Transverse colon (tissue), 4 donors: Measurements from ENCODE around the gene DMD. TPM values are rescaled to one million over a fixed set of nuclear protein-coding genes. Genes with fewer than 3 reads are reported as not detected.

Source experiments
- DNase-seq: peaks from one replicate; pipeline ENCODE4 v3.0.0-alpha.2; 2019
- H3K27ac ChIP-seq, 4 donors: fragments of 200-600 bp; sonication (generic); 2 replicates each; pipeline ENCODE4 v1.5.1; 2016 to 2018; ENCODE audit warnings: inconsistent platforms in 4 of 4
- H3K27me3 ChIP-seq: fragments of 200-600 bp; sonication (generic); 2 replicates; pipeline ENCODE4 v1.5.1; 2017; ENCODE audit warnings: inconsistent platforms
- H3K36me3 ChIP-seq, 4 donors: fragments of 200-600 bp; sonication (generic); 2 replicates each; pipeline ENCODE4 v1.5.1; 2017 to 2019; ENCODE audit warnings: inconsistent platforms in 4 of 4
- H3K4me1 ChIP-seq, 4 donors: fragments of 200-600 bp; sonication (generic); 2 replicates each; pipeline ENCODE4 v1.5.1; 2017 to 2020; ENCODE audit warnings: inconsistent platforms in 4 of 4
- H3K4me3 ChIP-seq, 4 donors: fragments of 200-600 bp; sonication (generic); 1 replicate in 1 of 4; 2 replicates in 3 of 4; pipeline versions ENCODE4 v1.5.1 to v1.6.1; 2017 to 2019; ENCODE audit warnings: inconsistent platforms in 4 of 4
- H3K9me3 ChIP-seq, 2 donors: fragments of 200-600 bp; sonication (generic); 2 replicates each; pipeline ENCODE4 v1.5.1; 2017 to 2019; ENCODE audit warnings: inconsistent platforms in 2 of 2
- EP300 ChIP-seq: sonication (generic); formaldehyde crosslinking; IDR thresholded peaks from one replicate; pipeline ENCODE4 v1.6.1; 2017; ENCODE audit warnings: antibody characterized with exemption, low read depth
- POLR2A ChIP-seq: fragments of 450-650 bp; IDR thresholded peaks from one replicate; pipeline ENCODE4 v1.6.1; 2016; ENCODE audit warnings: antibody characterized with exemption, mild to moderate bottlenecking, moderate library complexity
- POLR2AphosphoS5 ChIP-seq, 3 donors: sonication (generic); formaldehyde crosslinking; IDR thresholded peaks; one replicate each; pipeline ENCODE4 v1.6.1; 2016; ENCODE audit warnings: antibody characterized with exemption in 3 of 3
- WGBS, 2 donors: methylation state at CpG; one replicate each; pipeline ENCODE4 v1.1.5; 2018; ENCODE audit warnings: low coverage in 1 of 2; 5-methylcytosine and 5-hydroxymethylcytosine counted together
- in situ Hi-C, 4 donors: fragments of 200-750 bp; cut with MboI; loops; one replicate each; pipeline versions ENCODE4 v1.15.0 to v1.15.1; 2017; ENCODE audit warnings: low sequenced_read_pairs in 3 of 4, low pct_ligation_motif_present in 1 of 4, low pct_unique_long_range_greater_than_20kb in 1 of 4
- intact Hi-C: fragments of 100-400 bp; cut with DNase I; formaldehyde crosslinking; loops from one replicate; pipeline ENCODE4 v1.15.1; 2023; ENCODE audit warnings: low total_unique reads
- total RNA-seq, 4 donors: library from RNA; depleted of rRNA; stranded (reverse); fragments of >200 nt; gene quantifications; one replicate each; pipeline ENCODE4 v1.1.0, GENCODE V29; 2016
- TF ChIP-seq, protein P1 (sequence below), 5 experiments: fragments of 200-600 bp in 3 of 5; fragments of 450-650 bp in 2 of 5; sonication (generic) in 3 of 5; IDR thresholded peaks; 1 replicate in 2 of 5; 2 replicates in 3 of 5; pipeline ENCODE4 v1.5.1; 2016 to 2017; ENCODE audit warnings: antibody characterized with exemption in 5 of 5, inconsistent platforms in 3 of 5, mild to moderate bottlenecking in 2 of 5, moderate library complexity in 1 of 5

The DMD gene
- total RNA-seq, 4 donors from 2014 or later, result 20.9 to 44.6 (median 32.5) TPM

DNA sequence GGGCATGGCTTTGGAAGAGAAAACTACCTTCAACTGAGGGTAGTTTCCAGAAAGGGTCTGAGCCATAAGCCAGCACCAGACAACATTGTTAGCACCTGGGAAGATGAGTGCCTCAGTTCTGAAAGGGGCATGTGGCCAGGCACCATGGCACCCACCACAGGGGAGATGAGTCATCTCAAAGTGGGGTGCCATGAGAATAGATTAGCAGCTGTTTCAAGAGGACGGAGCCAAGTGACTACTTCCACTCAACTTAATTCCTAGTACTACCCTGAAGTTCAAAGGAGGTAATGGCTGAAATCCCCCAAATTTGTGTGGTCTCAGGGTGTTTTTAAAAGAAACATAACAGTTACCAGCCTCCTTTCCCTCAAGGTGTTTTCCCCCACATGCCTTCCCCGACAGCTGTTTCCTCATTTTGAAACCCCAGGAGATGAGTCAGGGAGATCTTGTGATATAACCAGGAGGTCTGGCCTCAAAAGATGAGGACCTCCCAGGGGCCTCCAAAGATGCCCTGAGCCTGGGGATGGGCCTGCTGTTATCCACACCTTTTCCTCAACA is 2111.7 kb downstream of the DMD start:
- Histone ChIP-seq H3K27me3 (no peaks in the 10 kb centered on the region), H3K9me3 (no peaks in the 10 kb centered on the region), H3K4me3 (no peak overlapping the region), H3K4me1 (no peaks in the 10 kb centered on the region), H3K36me3 (no peaks in the 10 kb centered on the region), H3K27ac (no peak overlapping the region)
- intact Hi-C loops, result no loop called here
- in situ Hi-C loops, result no loop called here
- no peak for DNase-seq
- TF ChIP-seq POLR2A, result no peak
- no peak for TF ChIP-seq EP300
- TF ChIP-seq, protein P1, sequence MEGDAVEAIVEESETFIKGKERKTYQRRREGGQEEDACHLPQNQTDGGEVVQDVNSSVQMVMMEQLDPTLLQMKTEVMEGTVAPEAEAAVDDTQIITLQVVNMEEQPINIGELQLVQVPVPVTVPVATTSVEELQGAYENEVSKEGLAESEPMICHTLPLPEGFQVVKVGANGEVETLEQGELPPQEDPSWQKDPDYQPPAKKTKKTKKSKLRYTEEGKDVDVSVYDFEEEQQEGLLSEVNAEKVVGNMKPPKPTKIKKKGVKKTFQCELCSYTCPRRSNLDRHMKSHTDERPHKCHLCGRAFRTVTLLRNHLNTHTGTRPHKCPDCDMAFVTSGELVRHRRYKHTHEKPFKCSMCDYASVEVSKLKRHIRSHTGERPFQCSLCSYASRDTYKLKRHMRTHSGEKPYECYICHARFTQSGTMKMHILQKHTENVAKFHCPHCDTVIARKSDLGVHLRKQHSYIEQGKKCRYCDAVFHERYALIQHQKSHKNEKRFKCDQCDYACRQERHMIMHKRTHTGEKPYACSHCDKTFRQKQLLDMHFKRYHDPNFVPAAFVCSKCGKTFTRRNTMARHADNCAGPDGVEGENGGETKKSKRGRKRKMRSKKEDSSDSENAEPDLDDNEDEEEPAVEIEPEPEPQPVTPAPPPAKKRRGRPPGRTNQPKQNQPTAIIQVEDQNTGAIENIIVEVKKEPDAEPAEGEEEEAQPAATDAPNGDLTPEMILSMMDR (IDR thresholded peaks at IDR 0.05), result no peak
- no peak for TF ChIP-seq POLR2AphosphoS5 (IDR thresholded peaks at IDR 0.05)
- 57% methylated on average over 2 of the region's 2 CpGs; no CpG with 5 or more reads in 1 of the 2 donors for WGBS, 2 donors

DNA sequence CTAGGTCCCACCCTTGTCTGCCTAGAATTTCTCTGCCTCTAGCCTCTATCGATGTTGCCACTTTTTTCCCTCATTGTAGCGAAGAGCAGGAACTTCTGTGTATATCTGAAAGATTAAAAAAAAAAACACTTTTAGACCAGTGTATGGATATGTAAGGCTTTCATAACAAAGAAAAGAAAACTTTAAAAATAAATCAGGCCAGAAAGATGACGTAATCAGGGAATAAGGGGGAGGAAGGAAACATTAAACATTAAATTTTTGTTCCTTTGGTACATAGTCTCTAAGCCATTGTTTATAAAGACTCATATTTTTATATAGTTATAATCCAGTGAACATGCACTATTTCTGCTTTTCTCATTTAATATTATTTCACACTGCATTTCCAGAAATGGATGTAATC is 2113.3 kb downstream of the DMD start:
- 20 to 71% methylated on average over 1 to 3 of the region's 3 CpGs for WGBS, 2 donors

DNA sequence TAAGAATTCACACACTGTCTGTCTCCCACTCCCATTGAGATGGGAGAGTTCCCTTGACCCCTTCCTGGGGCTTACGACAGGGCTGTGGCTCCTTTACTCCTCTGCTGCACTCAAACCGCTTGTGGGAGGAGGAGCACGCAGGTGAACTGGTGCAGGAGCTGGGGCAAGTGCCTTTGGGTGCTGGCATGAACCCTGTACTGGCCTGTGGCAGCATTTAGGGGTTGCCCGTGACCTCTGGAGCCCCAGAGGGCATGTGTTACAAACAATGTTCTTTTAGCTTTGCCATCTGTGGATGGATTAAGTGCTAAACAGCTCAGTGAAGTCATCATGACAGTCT is 2117.7 kb downstream of the DMD start:
- in situ Hi-C loops, result no loop called here
- intact Hi-C loops, result no loop called here
- Histone ChIP-seq H3K4me1 (no peaks in the 10 kb centered on the region), H3K27me3 (no peaks in the 10 kb centered on the region), H3K9me3 (no peaks in the 10 kb centered on the region), H3K4me3 (no peak overlapping the region), H3K36me3 (no peaks in the 10 kb centered on the region), H3K27ac (no peak overlapping the region)
- no peak for DNase-seq
- TF ChIP-seq, protein P1 (IDR thresholded peaks at IDR 0.05), result no peak
- TF ChIP-seq EP300, result no peak
- TF ChIP-seq POLR2A, result no peak
- no peak for TF ChIP-seq POLR2AphosphoS5 (IDR thresholded peaks at IDR 0.05)
- WGBS, 2 donors, result 78% methylated on average over 4 of the region's 4 CpGs; no CpG with 5 or more reads in 1 of the 2 donors

More for the DNA sequence above, 2113.3 kb downstream of the DMD start:
- intact Hi-C loops (no loop called here), in situ Hi-C loops (no loop called here)
- Histone ChIP-seq H3K4me3 (no peak overlapping the region), H3K27ac (no peak overlapping the region), H3K27me3 (no peaks in the 10 kb centered on the region), H3K4me1 (no peaks in the 10 kb centered on the region), H3K36me3 (no peaks in the 10 kb centered on the region), H3K9me3 (no peaks in the 10 kb centered on the region)
- TF ChIP-seq EP300 (no peak), POLR2A (no peak), POLR2AphosphoS5 (IDR thresholded peaks at IDR 0.05) (no peak)
- TF ChIP-seq, protein P1 (IDR thresholded peaks at IDR 0.05), result no peak
- no peak for DNase-seq

DNA sequence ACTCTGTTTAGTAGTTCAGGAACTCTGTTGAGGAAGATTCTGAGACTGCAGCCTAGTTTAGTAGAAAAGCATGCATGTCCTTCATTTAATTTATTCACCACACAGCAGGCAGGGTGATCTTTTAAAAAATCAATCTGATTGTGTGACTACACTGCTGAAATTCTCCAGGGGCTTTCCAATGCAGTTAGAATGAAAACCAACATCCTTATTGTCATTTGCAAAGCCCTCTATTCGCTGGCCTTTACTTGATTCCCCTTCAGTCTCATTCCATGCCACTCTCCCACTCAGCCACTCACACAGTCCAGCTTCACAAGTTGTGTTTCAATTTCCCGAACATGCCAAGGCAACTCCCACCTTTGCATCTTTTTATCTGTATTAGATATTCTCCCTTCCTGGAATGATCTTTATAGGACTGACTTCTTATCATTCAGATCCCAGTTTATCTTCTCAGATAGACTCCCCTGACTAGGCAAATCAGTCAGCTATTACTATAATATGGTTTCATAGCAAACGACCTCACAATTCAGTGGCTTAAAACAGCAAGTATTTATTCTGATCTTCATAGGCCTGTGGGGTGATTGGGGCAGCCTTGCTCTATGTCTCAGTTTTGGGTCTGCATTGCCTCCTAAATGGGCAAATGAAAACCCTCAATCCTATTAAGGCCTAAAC is 2118.2 kb downstream of the DMD start:
- Histone ChIP-seq H3K4me1 (no peaks in the 10 kb centered on the region), H3K9me3 (no peaks in the 10 kb centered on the region), H3K27ac (no peak overlapping the region), H3K36me3 (no peaks in the 10 kb centered on the region), H3K27me3 (no peaks in the 10 kb centered on the region), H3K4me3 (no peak overlapping the region)
- 45% methylated on average over 3 of the region's 3 CpGs; no CpG with 5 or more reads in 1 of the 2 donors for WGBS, 2 donors
- in situ Hi-C loops, result no loop called here
- no peak for DNase-seq
- TF ChIP-seq EP300 (no peak), POLR2A (no peak), POLR2AphosphoS5 (IDR thresholded peaks at IDR 0.05) (no peak)
- TF ChIP-seq, protein P1 (IDR thresholded peaks at IDR 0.05), result no peak
- intact Hi-C loops, result no loop called here
